Endothelial cell of umbilical vein (primary cell): ENCODE results near the gene MCU. TPM values are rescaled to one million over a fixed set of nuclear protein-coding genes. Genes with fewer than 3 reads are reported as not detected.
A peak's percentile ranks its signal among the peaks of the same experiment; 100 is the strongest.

Source experiments
- BruUV-seq: library from RNA; stranded (reverse); fragments of 400-500 nt; replicated peaks from 2 replicates; lab custom pipeline; 2021; lab: Mats Ljungman, UMichigan
- CTCF ChIA-PET: fragments of 300-600, 350-600 bp; sonication (Branson Sonifier 250); formaldehyde crosslinking; loops from one replicate; lab custom pipeline; 2021; ENCODE audit warnings: antibody characterized with exemption, inconsistent platforms; lab: Charles Lee
- POLR2A ChIA-PET: fragments of 300-600, 350-600 bp; sonication (Branson Sonifier 250); formaldehyde crosslinking; loops from one replicate; lab custom pipeline; 2021; ENCODE audit warnings: antibody characterized with exemption, inconsistent platforms; lab: Charles Lee
- DNase-seq: peaks from one replicate; pipeline ENCODE4 v3.0.0-alpha.2; 2011; ENCODE audit warnings: low read depth, low spot score
- FAIRE-seq: peaks from 2 replicates; lab custom pipeline; 2011; peaks lifted over from hg19 to GRCh38; lab: Jason Lieb, UNC
- H2AFZ ChIP-seq: 2 replicates; pipeline ENCODE4 v1.6.0; 2012; ENCODE audit warnings: low read depth, low read length, control low read depth, inconsistent platforms
- H3K27ac ChIP-seq: 2 replicates; pipeline ENCODE4 v1.5.1; 2011; ENCODE audit warnings: low read depth, mild to moderate bottlenecking, control low read depth, low read length, moderate library complexity; ENCODE audit not compliant: insufficient read depth
- H3K27me3 ChIP-seq, 2 experiments: 2 replicates each; pipeline versions ENCODE4 v1.6.0 to v1.6.1; 2011; ENCODE audit warnings: low read length in 2 of 2, mixed read lengths in 1 of 2; ENCODE audit not compliant: control insufficient read depth in 2 of 2, insufficient read depth in 2 of 2
- H3K36me3 ChIP-seq, 2 experiments: 2 replicates in 1 of 2; 3 replicates in 1 of 2; pipeline ENCODE4 v1.5.1; 2011; ENCODE audit warnings: low read length in 2 of 2, mild to moderate bottlenecking in 1 of 2, moderate library complexity in 1 of 2; ENCODE audit not compliant: control insufficient read depth in 2 of 2, insufficient read depth in 2 of 2; ENCODE audit errors: extremely low read depth in 1 of 2
- H3K4me1 ChIP-seq: 3 replicates; pipeline ENCODE4 v1.5.1; 2011; ENCODE audit warnings: mild to moderate bottlenecking, low read length; ENCODE audit not compliant: control insufficient read depth, insufficient read depth; ENCODE audit errors: extremely low read depth
- H3K4me2 ChIP-seq: 2 replicates; pipeline ENCODE4 v1.6.1; 2011; ENCODE audit warnings: low read length, control low read depth, mixed read lengths; ENCODE audit not compliant: insufficient read depth
- H3K4me3 ChIP-seq, 3 experiments: fragments of 200-600 bp in 1 of 3; sonication (generic), shearing (Covaris generic) in 1 of 3; replicated peaks in 1 of 3; 2 replicates each; pipeline ENCODE4 v1.5.1; 2011 to 2016; ENCODE audit warnings: control low read depth in 3 of 3, low read length in 3 of 3, mild to moderate bottlenecking in 2 of 3, inconsistent platforms in 1 of 3, low read depth in 1 of 3, moderate library complexity in 1 of 3; ENCODE audit not compliant: insufficient read depth in 1 of 3
- H3K79me2 ChIP-seq: 2 replicates; pipeline ENCODE4 v1.6.0; 2012; ENCODE audit warnings: low read length, inconsistent platforms; ENCODE audit not compliant: control insufficient read depth, insufficient read depth
- H3K9ac ChIP-seq: replicated peaks from 2 replicates; pipeline ENCODE3; 2011; ENCODE audit warnings: low read length, control low read depth; ENCODE audit not compliant: insufficient read depth; ENCODE audit errors: extremely low read depth
- H3K9me1 ChIP-seq: replicated peaks from 3 replicates; pipeline ENCODE4 v1.6.0; 2011; ENCODE audit warnings: mild to moderate bottlenecking, low read length; ENCODE audit not compliant: control insufficient read depth, insufficient read depth; ENCODE audit errors: extremely low read depth
- H3K9me3 ChIP-seq: replicated peaks from 2 replicates; pipeline ENCODE4 v1.5.1; 2012; ENCODE audit warnings: low read length, inconsistent platforms; ENCODE audit not compliant: control insufficient read depth, insufficient read depth
- H4K20me1 ChIP-seq: replicated peaks from 2 replicates; pipeline ENCODE3; 2011; ENCODE audit warnings: mild to moderate bottlenecking, low read length; ENCODE audit not compliant: control insufficient read depth, insufficient read depth; ENCODE audit errors: extremely low read depth
- CTCF ChIP-seq, 2 donors: IDR thresholded peaks; 1 replicate in 1 of 2; 2 replicates in 1 of 2; pipeline ENCODE4 v1.5.1; 2011; ENCODE audit warnings: low read length in 2 of 2, mild to moderate bottlenecking in 2 of 2, moderate library complexity in 2 of 2, control low read depth in 1 of 2, inconsistent platforms in 1 of 2, low read depth in 1 of 2; ENCODE audit not compliant: insufficient read depth in 1 of 2; ENCODE audit errors: extremely low read depth in 1 of 2
- EZH2 ChIP-seq: IDR thresholded peaks from 2 replicates; pipeline ENCODE4 v1.6.1; 2012; ENCODE audit warnings: borderline replicate concordance, low read depth, mild to moderate bottlenecking, moderate library complexity, low read length, inconsistent platforms; ENCODE audit not compliant: severe bottlenecking
- FOS ChIP-seq: IDR thresholded peaks from 2 replicates; pipeline ENCODE4 v1.6.1; 2011; ENCODE audit warnings: mild to moderate bottlenecking, low read length, moderate library complexity, borderline replicate concordance; ENCODE audit not compliant: insufficient read depth
- GATA2 ChIP-seq: IDR thresholded peaks from 2 replicates; pipeline ENCODE4 v1.7.0; 2011; ENCODE audit warnings: low read depth, mild to moderate bottlenecking, moderate library complexity, mixed read lengths, low read length; ENCODE audit not compliant: insufficient read length, insufficient read depth
- JUN ChIP-seq: IDR thresholded peaks from 2 replicates; pipeline ENCODE4 v1.6.1; 2011; ENCODE audit warnings: borderline replicate concordance, low read depth; ENCODE audit not compliant: insufficient read length, insufficient read depth
- MAX ChIP-seq: IDR thresholded peaks from 2 replicates; pipeline ENCODE4 v1.6.1; 2011; ENCODE audit not compliant: insufficient read depth, insufficient read length
- MYC ChIP-seq: IDR thresholded peaks from one replicate; pipeline ENCODE4 v1.6.1; 2011; ENCODE audit warnings: mild to moderate bottlenecking, low read depth, low read length
- POLR2A ChIP-seq: IDR thresholded peaks from 2 replicates; pipeline ENCODE4 v1.6.1; 2012; ENCODE audit warnings: low read depth, mild to moderate bottlenecking, control low read depth, low read length
- POLR2AphosphoS5 ChIP-seq: IDR thresholded peaks from 2 replicates; pipeline ENCODE4 v1.6.1; 2012; ENCODE audit warnings: low read depth, mild to moderate bottlenecking, control low read depth, low read length, moderate library complexity; ENCODE audit not compliant: insufficient read depth
- dilution Hi-C: fragments of 300-500 bp; cut with MboI; formaldehyde crosslinking; loops from one replicate; pipeline ENCODE4 v1.15.0; 2019; ENCODE audit warnings: low sequenced_read_pairs; ENCODE audit not compliant: extremely low pct_ligation_motif_present
- intact Hi-C: fragments of 100-400 bp; cut with micrococcal nuclease; formaldehyde crosslinking; loops from one replicate; pipeline ENCODE4 v1.10.0; 2022
- polyA plus RNA-seq, 4 experiments: library from polyadenylated mRNA; depleted of rRNA in 3 of 4; stranded (reverse) in 3 of 4; unstranded in 1 of 4; fragments of >200 nt; gene quantifications; 2 replicates each; pipeline versions ENCODE4 v1.2.1 to v1.2.3, GENCODE V29; 2011 to 2012; ENCODE audit warnings: missing spikeins in 1 of 4
- total RNA-seq: library from RNA; stranded (reverse); gene quantifications from 2 replicates; pipeline ENCODE4 v1.2.3, GENCODE V29; 2021

MCU gene
- total and polyA plus RNA-seq, 2 donors (not counting 3 experiments of a cell fraction or from before 2014, with no cell fraction given): 25.2 to 37.2 TPM

- no peak overlapping the region for H3K4me2 ChIP-seq
- intact Hi-C loops: loop anchor here (5.0 to 10.0 kb wide), 2 partner anchors 108 to 205 kb away; partner anchors contain the start of gene MICU1
- no TSS peak for BruUV-seq
- H3K79me2 ChIP-seq: no peaks in the 10 kb centered on the region
- H4K20me1 ChIP-seq: no peaks in the 10 kb centered on the region
- H2AFZ ChIP-seq: no peak overlapping the region
- no peaks in the 10 kb centered on the region for H3K9me3 ChIP-seq
- POLR2A ChIA-PET: interaction anchor here (0.6 kb wide), 1 partner anchor 237 kb away, joined by 3 read pairs; no protein-coding TSS in a partner anchor
- H3K9ac ChIP-seq: no peak overlapping the region
- no peak for FAIRE-seq
- peak; percentile 58 for DNase-seq
- TF ChIP-seq EZH2: no peak
- TF ChIP-seq MYC: no peak
- TF ChIP-seq JUN: no peak
- no peak for TF ChIP-seq FOS
- TF ChIP-seq CTCF (IDR thresholded peaks at IDR 0.05; ENCODE audit: extremely low read depth in 1 of 2, insufficient read depth in 1 of 2, low read depth in 1 of 2, low read length in 2 of 2): no peak
- TF ChIP-seq GATA2: no peak
- TF ChIP-seq POLR2A: no peak
- TF ChIP-seq POLR2AphosphoS5: no peak
- TF ChIP-seq MAX: no peak
- H3K4me1 ChIP-seq: peaks cover 5% of the 10 kb centered on the region
- no peaks in the 10 kb centered on the region for H3K27me3 ChIP-seq
- no peak overlapping the region for H3K4me3 ChIP-seq
- peaks cover 0 to 2% of the 10 kb centered on the region in 2 experiments for H3K36me3 ChIP-seq
- CTCF ChIA-PET: interaction anchor here (0.6 to 3.9 kb wide), 10 partner anchors 14 to 468 kb away, joined by 3 to 133 read pairs (median 7); partner anchors contain the start of gene MCU
- dilution Hi-C loops: no loop called here
- no peak overlapping the region for H3K27ac ChIP-seq
- no peaks in the 10 kb centered on the region for H3K9me1 ChIP-seq
Observed at GRCh38 chr10:72832701-72833100, 140.8 kb downstream of the MCU start.
